Vagina (tissue), 2 donors: Measurements from ENCODE around the gene STARD3. TPM values are rescaled to one million over a fixed set of nuclear protein-coding genes. Genes with fewer than 3 reads are reported as not detected.

Experiments used
- DNase-seq, 2 donors: peaks; one replicate each; pipeline ENCODE4 v3.0.0-alpha.2; 2017; ENCODE audit errors: extremely low spot score in 2 of 2
- H3K27ac ChIP-seq: fragments of 200-600 bp; sonication (generic); one replicate; pipeline ENCODE4 v1.5.1; 2019
- H3K27me3 ChIP-seq: fragments of 200-600 bp; sonication (generic); one replicate; pipeline ENCODE4 v1.5.1; 2019
- H3K36me3 ChIP-seq, 2 donors: fragments of 200-600 bp; sonication (generic); one replicate each; pipeline ENCODE4 v1.5.1; 2017 to 2019
- H3K4me1 ChIP-seq: fragments of 200-600 bp; sonication (generic); one replicate; pipeline ENCODE4 v1.5.1; 2019
- H3K4me3 ChIP-seq, 2 donors: fragments of 200-600 bp; sonication (generic); 1 replicate in 1 of 2; 2 replicates in 1 of 2; pipeline ENCODE4 v1.5.1; 2016 to 2019
- H3K9me3 ChIP-seq: fragments of 200-600 bp; sonication (generic); one replicate; pipeline ENCODE4 v1.5.1; 2019
- POLR2A ChIP-seq, 2 donors: fragments of 450-650 bp; IDR thresholded peaks; one replicate each; pipeline ENCODE4 v1.6.1; 2017; ENCODE audit warnings: antibody characterized with exemption in 2 of 2, mild to moderate bottlenecking in 2 of 2, moderate library complexity in 2 of 2
- POLR2AphosphoS5 ChIP-seq, 2 donors: sonication (generic); formaldehyde crosslinking; IDR thresholded peaks; one replicate each; pipeline ENCODE4 v1.9.0; 2017; ENCODE audit warnings: antibody characterized with exemption in 2 of 2, mild to moderate bottlenecking in 2 of 2, low read depth in 1 of 2; ENCODE audit not compliant: insufficient read depth in 1 of 2
- intact Hi-C: fragments of 100-400 bp; cut with DNase I; formaldehyde crosslinking; loops from one replicate; pipeline ENCODE4 v1.15.1; 2023
- total RNA-seq: library from RNA; depleted of rRNA; stranded (reverse); fragments of >200 nt; gene quantifications from one replicate; pipeline ENCODE4 v1.2.3, GENCODE V29; 2016
- TF ChIP-seq, protein P1 (sequence below), 3 experiments: fragments of 450-650 bp in 2 of 3; fragments of 200-600 bp in 1 of 3; sonication (generic) in 1 of 3; IDR thresholded peaks; one replicate each; pipeline ENCODE4 v1.5.1; 2017 to 2019; ENCODE audit warnings: antibody characterized with exemption in 3 of 3, mild to moderate bottlenecking in 2 of 3, moderate library complexity in 2 of 3

STARD3 gene
- total RNA-seq, 1 donor from 2014 or later: 148 TPM

DNA sequence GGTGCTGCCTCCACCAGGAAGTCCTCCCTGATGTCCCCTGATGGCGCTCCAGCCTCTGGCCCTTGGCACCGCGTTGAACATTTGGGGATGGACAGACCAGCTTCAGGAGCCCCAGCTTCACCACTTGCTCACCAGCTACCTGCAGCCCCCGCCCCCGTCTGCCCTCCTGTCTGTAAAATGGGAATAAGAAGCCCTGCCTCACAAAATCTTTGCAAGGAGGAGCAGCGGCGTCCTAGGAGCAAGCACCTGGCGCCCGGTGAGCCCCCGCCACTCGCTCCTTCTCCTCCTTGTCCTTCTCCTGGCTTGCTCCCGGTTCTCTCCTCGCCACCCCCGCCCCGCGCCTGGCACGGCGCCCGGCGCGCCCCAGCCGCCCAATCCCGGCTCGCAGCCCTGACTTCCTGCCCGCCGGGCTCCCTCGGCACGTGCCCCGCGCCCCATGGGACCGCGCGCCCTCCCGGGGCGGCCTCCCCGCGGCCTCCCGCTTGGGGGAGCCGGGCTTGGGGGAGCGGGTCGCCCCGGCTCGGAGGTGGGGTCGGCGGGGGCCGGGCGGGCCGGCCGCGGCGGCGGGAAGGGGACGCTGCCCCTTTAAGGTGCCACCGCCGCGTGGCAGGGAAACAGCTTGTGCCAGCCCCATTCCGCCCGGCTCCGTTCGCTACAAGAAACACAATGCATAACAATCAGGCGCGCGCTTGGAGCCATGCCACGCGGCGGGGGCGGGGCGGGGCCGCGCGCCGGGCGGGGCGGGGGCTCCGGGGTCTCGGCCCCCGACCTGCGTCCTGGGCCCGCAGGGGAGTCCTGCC lies 19.3 kb upstream of the STARD3 start:
- Histone ChIP-seq H3K27me3 (no peaks in the 10 kb centered on the region), H3K4me1 (peaks cover 14% of the 10 kb centered on the region), H3K9me3 (no peaks in the 10 kb centered on the region), H3K4me3 (peak overlapping the region; percentile 50 to 73), H3K36me3 (no peaks in the 10 kb centered on the region), H3K27ac (no peak overlapping the region)
- no peak for TF ChIP-seq POLR2A (IDR thresholded peaks at IDR 0.05)
- TF ChIP-seq POLR2AphosphoS5 (IDR thresholded peaks at IDR 0.05; ENCODE audit: insufficient read depth in 1 of 2, low read depth in 1 of 2): no peak
- TF ChIP-seq, protein P1, sequence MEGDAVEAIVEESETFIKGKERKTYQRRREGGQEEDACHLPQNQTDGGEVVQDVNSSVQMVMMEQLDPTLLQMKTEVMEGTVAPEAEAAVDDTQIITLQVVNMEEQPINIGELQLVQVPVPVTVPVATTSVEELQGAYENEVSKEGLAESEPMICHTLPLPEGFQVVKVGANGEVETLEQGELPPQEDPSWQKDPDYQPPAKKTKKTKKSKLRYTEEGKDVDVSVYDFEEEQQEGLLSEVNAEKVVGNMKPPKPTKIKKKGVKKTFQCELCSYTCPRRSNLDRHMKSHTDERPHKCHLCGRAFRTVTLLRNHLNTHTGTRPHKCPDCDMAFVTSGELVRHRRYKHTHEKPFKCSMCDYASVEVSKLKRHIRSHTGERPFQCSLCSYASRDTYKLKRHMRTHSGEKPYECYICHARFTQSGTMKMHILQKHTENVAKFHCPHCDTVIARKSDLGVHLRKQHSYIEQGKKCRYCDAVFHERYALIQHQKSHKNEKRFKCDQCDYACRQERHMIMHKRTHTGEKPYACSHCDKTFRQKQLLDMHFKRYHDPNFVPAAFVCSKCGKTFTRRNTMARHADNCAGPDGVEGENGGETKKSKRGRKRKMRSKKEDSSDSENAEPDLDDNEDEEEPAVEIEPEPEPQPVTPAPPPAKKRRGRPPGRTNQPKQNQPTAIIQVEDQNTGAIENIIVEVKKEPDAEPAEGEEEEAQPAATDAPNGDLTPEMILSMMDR (IDR thresholded peaks at IDR 0.05): no peak
- intact Hi-C loops: no loop called here
- no peak for DNase-seq

DNA sequence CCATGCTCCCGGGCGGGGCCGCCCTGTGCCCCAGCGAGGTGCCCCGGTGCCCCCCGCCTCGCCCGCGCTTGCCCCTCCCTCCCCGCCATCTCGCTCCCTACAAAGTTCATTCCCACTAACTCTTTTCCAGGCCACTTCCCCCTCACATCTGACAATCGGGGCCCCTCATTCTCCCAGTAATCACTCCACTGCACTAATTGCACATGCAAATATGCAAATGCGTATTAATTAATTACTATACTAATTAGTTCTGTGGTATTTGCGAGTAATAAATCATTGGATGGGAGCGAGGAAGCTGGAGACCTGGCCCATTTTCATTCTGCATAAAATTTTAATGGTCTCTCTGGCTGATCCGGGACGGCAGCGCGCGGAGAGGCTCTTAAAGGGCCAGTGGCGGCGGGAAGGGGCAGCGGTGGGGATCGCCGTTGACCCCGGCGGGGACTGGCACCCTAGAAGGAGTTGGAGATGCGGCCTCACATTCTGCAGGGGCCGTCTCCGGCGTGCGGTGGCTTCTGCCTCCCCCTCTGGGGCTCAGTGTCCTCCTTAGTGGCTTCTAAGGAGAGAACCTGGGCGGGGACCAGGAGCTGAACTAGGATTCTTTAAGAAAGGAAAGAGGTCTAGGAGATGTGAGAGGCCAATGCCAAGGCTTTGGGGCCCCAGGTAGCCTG lies 18.6 kb upstream of the STARD3 start:
- Histone ChIP-seq H3K27ac (no peak overlapping the region), H3K27me3 (no peaks in the 10 kb centered on the region)
- intact Hi-C loops: no loop called here

DNA sequence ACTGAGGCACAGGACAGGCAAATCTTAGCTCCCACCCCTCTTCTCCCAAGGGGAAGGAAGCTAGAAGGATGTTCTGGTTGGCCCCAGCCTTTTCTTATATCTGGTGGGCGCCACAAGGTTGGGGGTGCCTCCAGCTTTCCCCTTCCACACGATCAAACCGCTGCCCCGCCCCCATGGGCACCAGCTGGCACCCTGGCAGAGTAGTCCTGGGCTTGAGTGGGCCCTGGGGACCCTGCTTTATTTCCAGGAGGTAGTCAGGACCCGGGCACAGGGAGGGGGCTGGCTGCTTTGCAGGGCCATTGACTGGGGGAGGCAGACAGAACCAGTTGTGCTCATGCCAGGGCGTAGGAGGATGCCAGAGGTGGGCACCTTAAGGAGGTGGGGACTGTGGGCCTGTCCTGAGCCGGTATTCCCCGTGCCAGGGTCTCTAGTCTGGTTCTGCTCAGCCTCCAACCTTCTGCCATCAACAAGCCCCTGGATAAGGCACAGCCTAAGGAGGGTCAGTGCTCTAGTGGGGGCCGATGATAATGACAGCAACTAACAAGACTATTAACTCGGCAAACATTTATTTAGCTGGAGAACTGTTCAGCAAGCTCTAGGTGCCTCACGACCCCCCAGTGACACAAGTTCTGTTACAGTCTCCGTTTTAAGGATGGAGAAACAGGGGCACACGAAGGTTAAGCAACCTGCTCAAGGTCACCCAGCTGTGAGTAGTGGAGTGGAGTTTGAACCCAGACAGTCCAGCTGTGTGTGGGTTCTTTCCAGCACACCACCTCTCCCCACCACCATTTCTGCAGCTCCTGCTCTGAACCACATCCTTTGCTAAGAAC lies 17.8 kb upstream of the STARD3 start:
- peaks cover 14% of the 10 kb centered on the region for H3K4me1 ChIP-seq
- no peak overlapping the region for H3K4me3 ChIP-seq
- no peak for DNase-seq
- H3K9me3 ChIP-seq: no peaks in the 10 kb centered on the region
- no peaks in the 10 kb centered on the region for H3K36me3 ChIP-seq
- TF ChIP-seq, protein P1 (IDR thresholded peaks at IDR 0.05): no peak
- TF ChIP-seq POLR2AphosphoS5 (IDR thresholded peaks at IDR 0.05; ENCODE audit: insufficient read depth in 1 of 2, low read depth in 1 of 2): no peak
- TF ChIP-seq POLR2A (IDR thresholded peaks at IDR 0.05): no peak
- intact Hi-C loops: no loop called here
- no peaks in the 10 kb centered on the region for H3K27me3 ChIP-seq
- H3K27ac ChIP-seq: no peak overlapping the region

More for the DNA sequence above, 18.6 kb upstream of the STARD3 start:
- DNase-seq: no peak
- TF ChIP-seq POLR2A (IDR thresholded peaks at IDR 0.05) (no peak), POLR2AphosphoS5 (IDR thresholded peaks at IDR 0.05; ENCODE audit: insufficient read depth in 1 of 2, low read depth in 1 of 2) (no peak)
- TF ChIP-seq, protein P1 (IDR thresholded peaks at IDR 0.05): no peak
- Histone ChIP-seq H3K9me3 (no peaks in the 10 kb centered on the region), H3K4me3 (peak overlapping the region; percentile 50 to 73), H3K4me1 (peaks cover 14% of the 10 kb centered on the region), H3K36me3 (no peaks in the 10 kb centered on the region)

DNA sequence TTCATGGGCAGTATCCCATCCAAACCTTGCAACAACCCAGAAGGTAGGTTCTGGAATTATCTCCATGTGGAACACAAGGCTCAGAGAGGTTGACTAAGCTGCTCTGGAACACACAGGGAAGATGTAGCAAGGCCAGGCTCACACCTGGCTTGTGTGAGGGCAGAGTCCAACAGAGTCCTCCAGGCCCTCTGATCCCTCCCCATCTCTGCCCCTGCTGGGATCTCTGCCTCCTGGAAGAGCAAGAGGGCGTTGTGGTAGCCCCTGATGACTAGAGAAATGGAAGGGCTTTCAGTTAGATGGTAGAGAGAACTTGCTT lies 17.2 kb upstream of the STARD3 start:
- DNase-seq: no peak
- H3K4me1 ChIP-seq: peaks cover 14% of the 10 kb centered on the region
- intact Hi-C loops: loop anchor here (5.0 kb wide), 1 partner anchor 133 kb away; no protein-coding TSS in a partner anchor
- H3K36me3 ChIP-seq: no peaks in the 10 kb centered on the region
- no peaks in the 10 kb centered on the region for H3K27me3 ChIP-seq
- no peaks in the 10 kb centered on the region for H3K9me3 ChIP-seq
- TF ChIP-seq POLR2AphosphoS5 (IDR thresholded peaks at IDR 0.05; ENCODE audit: insufficient read depth in 1 of 2, low read depth in 1 of 2): no peak
- TF ChIP-seq, protein P1 (IDR thresholded peaks at IDR 0.05): no peak
- TF ChIP-seq POLR2A (IDR thresholded peaks at IDR 0.05): no peak
- no peak overlapping the region for H3K27ac ChIP-seq
- H3K4me3 ChIP-seq: no peak overlapping the region
